ENCODE results near the gene NCKAP5. TPM values are rescaled to one million over a fixed set of nuclear protein-coding genes. Genes with fewer than 3 reads are reported as not detected.

The NCKAP5 gene
- polyA plus RNA-seq, 1 experiment = 16.6 TPM

GRCh38 chr2:132978840-132979239 is 589.4 kb downstream of the NCKAP5 start:
- no peaks in the 10 kb centered on the region for H3K27me3 ChIP-seq (ENCODE audit: control insufficient read depth, insufficient read depth, low read length)
- no peak overlapping the region for H3K4me3 ChIP-seq (ENCODE audit: low read depth, low read length)
- ChIA-PET CTCF (interaction anchor here (1.3 kb wide), 1 partner anchor 177 kb away, joined by 3 read pairs; no protein-coding TSS in a partner anchor), POLR2A (no interaction called here)
- TF ChIP-seq CTCF (IDR thresholded peaks at IDR 0.05; ENCODE audit: low read depth, low read length) = no peak
- no peaks in the 10 kb centered on the region for H3K9me3 ChIP-seq (ENCODE audit: control insufficient read depth, insufficient read depth, low read length)
- no peak for DNase-seq (ENCODE audit: low read depth, low spot score)
- H3K27ac ChIP-seq (ENCODE audit: low read depth, low read length) = no peak overlapping the region

- Histone ChIP-seq H3K27ac (ENCODE audit: low read depth, low read length) (no peak overlapping the region), H3K4me3 (ENCODE audit: low read depth, low read length) (no peak overlapping the region), H3K9me3 (ENCODE audit: control insufficient read depth, insufficient read depth, low read length) (no peaks in the 10 kb centered on the region), H3K27me3 (ENCODE audit: control insufficient read depth, insufficient read depth, low read length) (no peaks in the 10 kb centered on the region)
- CTCF ChIA-PET = interaction anchor here (1.0 to 1.3 kb wide), 3 partner anchors 13 to 189 kb away, joined by 3 read pairs; no protein-coding TSS in a partner anchor
- no peak for TF ChIP-seq CTCF (IDR thresholded peaks at IDR 0.05; ENCODE audit: low read depth, low read length)
- peak; percentile 4 for DNase-seq (ENCODE audit: low read depth, low spot score)
- POLR2A ChIA-PET = interaction anchor here (0.5 to 0.6 kb wide), 2 partner anchors 160 to 1120 kb away, joined by 4 to 5 read pairs; no protein-coding TSS in a partner anchor
Measured at GRCh38 chr2:132977812-132978529, 590.3 kb downstream of the NCKAP5 start.

GRCh38 chr2:132975193-132976105 is 592.8 kb downstream of the NCKAP5 start:
- Histone ChIP-seq H3K27me3 (ENCODE audit: control insufficient read depth, insufficient read depth, low read length) (no peaks in the 10 kb centered on the region), H3K4me3 (ENCODE audit: low read depth, low read length) (no peak overlapping the region), H3K9me3 (ENCODE audit: control insufficient read depth, insufficient read depth, low read length) (no peaks in the 10 kb centered on the region), H3K27ac (ENCODE audit: low read depth, low read length) (no peak overlapping the region)
- POLR2A ChIA-PET = interaction anchor here (0.7 kb wide), 1 partner anchor 81 kb away, joined by 4 read pairs; no protein-coding TSS in a partner anchor
- no peak for DNase-seq (ENCODE audit: low read depth, low spot score)
- TF ChIP-seq CTCF (IDR thresholded peaks at IDR 0.05; ENCODE audit: low read depth, low read length) = no peak
- CTCF ChIA-PET = no interaction called here

GRCh38 chr2:132974467-132975095 is 593.7 kb downstream of the NCKAP5 start:
- CTCF ChIA-PET = no interaction called here
- H3K4me3 ChIP-seq (ENCODE audit: low read depth, low read length) = no peak overlapping the region
- peak; percentile 36 for DNase-seq (ENCODE audit: low read depth, low spot score)

More at GRCh38 chr2:132974467-132975095, 593.7 kb downstream of the NCKAP5 start:
- no peak for TF ChIP-seq CTCF (IDR thresholded peaks at IDR 0.05; ENCODE audit: low read depth, low read length)
- Histone ChIP-seq H3K27ac (ENCODE audit: low read depth, low read length) (no peak overlapping the region), H3K9me3 (ENCODE audit: control insufficient read depth, insufficient read depth, low read length) (no peaks in the 10 kb centered on the region), H3K27me3 (ENCODE audit: control insufficient read depth, insufficient read depth, low read length) (no peaks in the 10 kb centered on the region)
- POLR2A ChIA-PET = no interaction called here

Measured in AG04450 (cell line).